Heart left ventricle (tissue), 13 donors: ENCODE data around the gene IDNK.

ENCODE experiments used
- POLR2A ChIP-seq, 2 donors: fragments of 450-650 bp; IDR thresholded peaks; one replicate each; pipeline ENCODE4 v1.6.1; 2017; ENCODE audit warnings: antibody characterized with exemption in 2 of 2, mild to moderate bottlenecking in 2 of 2, moderate library complexity in 2 of 2
- TF ChIP-seq, protein P1 (sequence below), 12 donors: fragments of 200-600 bp; sonication (generic) in 4 of 12; IDR thresholded peaks; one replicate each; pipeline versions ENCODE4 v1.5.0 to v1.8.0; 2018 to 2022; ENCODE audit warnings: antibody characterized with exemption in 12 of 12, mild to moderate bottlenecking in 5 of 12
- donor health status: ischemic (EF 13 %, LVEDD 7.1; RV severe dilation, severe dysfunction).
- donor health status: DM: no; HTN: yes; CAD: no.
- donor health status: DM: no; HTN: no; CAD: no.
- donor health status: ischemic (EF 25% LVEDD 6.9; RV normal size, moderate dysfunction).
- donor health status: ischemic (EF 25% LVEDD 5.7; RV mildly dilated, moderate dysfunction).
- donor health status: ischemic (EF 35%, LVEDD 5.7; RV mildly dilated, moderate dysfunction).
- donor health status: nonischemic (EF 11% LVEDD 7.7; RV severe dilation, severe dysfunction).
- donor health status: DM: yes; HTN: yes; CAD: no.
- donor health status: PGD.
- donor health status: ischemic (EF 29% LVEDD 5.4; RV normal size, mild dysfunction).
- donor health status: nonischemic (EF 23%, LVEDD 6.1; RV moderate dilation, normal function).

DNA sequence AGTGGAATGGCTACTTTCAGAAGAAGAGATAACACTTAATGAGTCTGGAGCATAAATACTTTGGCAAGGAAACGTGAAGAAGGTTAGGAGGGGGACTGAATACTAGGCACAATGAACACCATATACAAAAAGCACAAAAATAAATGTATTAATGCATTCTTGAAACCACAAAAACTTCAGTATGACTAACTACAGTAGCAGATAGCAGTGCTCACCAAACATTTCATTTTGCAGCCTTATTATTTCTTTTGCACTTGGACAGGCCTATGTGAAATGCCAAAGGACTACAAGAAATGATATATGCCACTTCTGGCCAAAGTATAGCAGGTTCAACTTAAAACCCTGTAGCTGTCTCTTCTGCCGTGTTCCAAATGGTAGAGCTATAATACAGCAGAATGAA is 58.5 kb downstream of the IDNK start:
- TF ChIP-seq, protein P1, sequence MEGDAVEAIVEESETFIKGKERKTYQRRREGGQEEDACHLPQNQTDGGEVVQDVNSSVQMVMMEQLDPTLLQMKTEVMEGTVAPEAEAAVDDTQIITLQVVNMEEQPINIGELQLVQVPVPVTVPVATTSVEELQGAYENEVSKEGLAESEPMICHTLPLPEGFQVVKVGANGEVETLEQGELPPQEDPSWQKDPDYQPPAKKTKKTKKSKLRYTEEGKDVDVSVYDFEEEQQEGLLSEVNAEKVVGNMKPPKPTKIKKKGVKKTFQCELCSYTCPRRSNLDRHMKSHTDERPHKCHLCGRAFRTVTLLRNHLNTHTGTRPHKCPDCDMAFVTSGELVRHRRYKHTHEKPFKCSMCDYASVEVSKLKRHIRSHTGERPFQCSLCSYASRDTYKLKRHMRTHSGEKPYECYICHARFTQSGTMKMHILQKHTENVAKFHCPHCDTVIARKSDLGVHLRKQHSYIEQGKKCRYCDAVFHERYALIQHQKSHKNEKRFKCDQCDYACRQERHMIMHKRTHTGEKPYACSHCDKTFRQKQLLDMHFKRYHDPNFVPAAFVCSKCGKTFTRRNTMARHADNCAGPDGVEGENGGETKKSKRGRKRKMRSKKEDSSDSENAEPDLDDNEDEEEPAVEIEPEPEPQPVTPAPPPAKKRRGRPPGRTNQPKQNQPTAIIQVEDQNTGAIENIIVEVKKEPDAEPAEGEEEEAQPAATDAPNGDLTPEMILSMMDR (IDR thresholded peaks at IDR 0.05) = no peak
- TF ChIP-seq POLR2A (IDR thresholded peaks at IDR 0.05) = no peak
